SW 1271 (cell line): ENCODE results near the gene PPT2.
"Not testable (repeated sequence)": the region's sequence is repeated elsewhere in the genome, so short reads cannot be mapped to it uniquely, and the experiment has no call there.

Experiments
- DNase-seq, 2 experiments: peaks; one replicate each; lab custom pipeline; 2025; lab: John Stamatoyannopoulos, UW

Gene PPT2

GRCh38 chr6:32204268-32204715 is 50.4 kb downstream of the PPT2 start:
- no peak for DNase-seq

DNA sequence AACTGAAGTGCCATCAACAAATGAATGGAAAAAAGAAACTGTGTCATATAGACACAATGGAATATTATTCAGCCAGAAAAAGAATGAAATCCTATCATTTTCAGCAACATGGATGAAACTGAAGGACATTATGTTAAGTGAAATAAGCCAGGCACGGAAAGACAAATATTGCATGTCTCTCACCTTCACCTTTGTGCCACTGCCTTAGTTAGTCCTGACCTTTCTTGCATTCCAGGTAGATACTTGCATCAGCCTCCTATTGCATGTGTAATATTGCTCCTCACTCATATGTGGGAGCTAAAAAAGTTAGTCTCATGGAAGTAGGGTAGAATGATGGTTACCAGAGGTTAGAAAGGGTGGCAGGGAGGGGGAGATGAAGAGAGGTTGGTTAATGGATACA is 55.1 kb downstream of the PPT2 start:
- DNase-seq: no peak

GRCh38 chr6:32210191-32210601 is 56.3 kb downstream of the PPT2 start:
- no peak for DNase-seq

- not testable (repeated sequence) for DNase-seq
Observed at GRCh38 chr6:32211432-32211831, 57.5 kb downstream of the PPT2 start.

DNA sequence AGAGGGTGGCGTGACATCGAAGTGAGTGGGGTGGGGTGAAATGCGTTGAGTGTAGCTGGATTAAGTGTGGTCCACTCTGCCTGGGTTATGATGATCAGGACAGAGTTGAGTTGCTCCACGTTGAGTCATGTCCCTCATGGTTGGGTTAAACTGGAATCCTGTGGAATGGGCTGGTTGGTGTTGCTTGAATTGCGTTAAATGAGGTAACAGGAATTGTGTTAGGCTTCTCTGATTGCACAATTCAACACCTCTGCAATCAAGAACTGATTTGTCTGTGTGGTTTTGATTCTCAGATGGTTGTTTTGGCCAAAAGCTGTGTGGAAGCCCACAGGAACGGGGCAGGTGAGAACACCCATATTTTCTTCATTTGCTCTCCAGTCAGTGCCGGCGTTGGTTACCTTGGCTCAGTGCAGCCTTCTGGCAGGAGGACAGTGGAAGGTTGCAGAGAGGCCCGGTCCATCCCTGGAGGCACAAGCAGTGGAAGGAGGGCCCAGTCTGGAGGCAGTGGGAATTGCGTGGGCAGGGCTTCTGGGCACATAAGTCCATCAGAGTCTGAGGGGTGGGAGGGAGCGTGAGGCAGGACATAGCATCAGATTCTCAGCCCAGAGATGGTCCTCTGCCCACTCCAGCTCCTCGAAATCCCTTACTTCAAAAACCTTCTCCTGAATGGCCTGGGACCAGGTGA is 58.3 kb downstream of the PPT2 start:
- DNase-seq: no peak
